IMR-90 (cell line): ENCODE measurements around the gene RTP5. TPM values are rescaled to one million over a fixed set of nuclear protein-coding genes. Genes with fewer than 3 reads are reported as not detected.

Source experiments
- ATAC-seq: fragments of 200-7000 bp; cut with Tn5 transposase; 2 replicates; pipeline ENCODE4 v1.9.1; 2020; ENCODE audit warnings: low read depth, mild to moderate bottlenecking, moderate library complexity
- BruUV-seq: library from RNA; stranded (reverse); fragments of 400-500 nt; replicated peaks from 2 replicates; lab custom pipeline; 2021; lab: Mats Ljungman, UMichigan
- CTCF ChIA-PET: fragments of 300-600 bp; formaldehyde crosslinking; extraction: SDS; loops from one replicate; lab custom pipeline; 2021; ENCODE audit warnings: antibody characterized with exemption; lab: Yijun Ruan, JAX
- POLR2A ChIA-PET: fragments of 300-600 bp; sonication (Branson Sonifier 250); formaldehyde crosslinking; loops from one replicate; lab custom pipeline; 2022; ENCODE audit warnings: antibody characterized with exemption; ENCODE audit not compliant: unreplicated experiment; lab: Charles Lee
- DNase-seq: peaks from one replicate; pipeline ENCODE4 v3.0.0; 2013
- H2AFZ ChIP-seq: replicated peaks from 2 replicates; pipeline ENCODE3; 2013; ENCODE audit warnings: low read length, mild to moderate bottlenecking; ENCODE audit not compliant: poor library complexity
- H2AK5ac ChIP-seq: 2 replicates; pipeline ENCODE4 v1.6.1; 2013; ENCODE audit warnings: low read depth, low read length, inconsistent platforms
- H2AK9ac ChIP-seq: replicated peaks from 2 replicates; pipeline ENCODE3; 2013; ENCODE audit warnings: mild to moderate bottlenecking, low read depth, low read length, moderate library complexity; ENCODE audit not compliant: poor library complexity
- H2BK120ac ChIP-seq: 2 replicates; pipeline ENCODE4 v1.6.1; 2013; ENCODE audit warnings: low read depth, low read length, inconsistent platforms
- H2BK15ac ChIP-seq: 3 replicates; pipeline ENCODE4 v1.6.1; 2013; ENCODE audit warnings: low read depth, low read length, inconsistent platforms
- H2BK20ac ChIP-seq: 2 replicates; pipeline ENCODE4 v1.6.1; 2013; ENCODE audit warnings: low read depth, mild to moderate bottlenecking, inconsistent platforms, low read length, moderate library complexity
- H2BK5ac ChIP-seq: 2 replicates; pipeline ENCODE4 v1.6.1; 2013; ENCODE audit warnings: mild to moderate bottlenecking, low read depth, low read length, inconsistent platforms; ENCODE audit not compliant: poor library complexity, severe bottlenecking
- H3K14ac ChIP-seq: replicated peaks from 2 replicates; pipeline ENCODE4 v1.6.1; 2013; ENCODE audit warnings: low read depth, low read length, inconsistent platforms
- H3K18ac ChIP-seq: 2 replicates; pipeline ENCODE4 v1.6.1; 2013; ENCODE audit warnings: low read depth, low read length, control low read depth
- H3K23ac ChIP-seq: 2 replicates; pipeline ENCODE4 v1.6.1; 2013; ENCODE audit warnings: low read depth, low read length, inconsistent platforms
- H3K27ac ChIP-seq: 2 replicates; pipeline ENCODE4 v1.5.1; 2013; ENCODE audit warnings: mild to moderate bottlenecking, control low read depth, low read length; ENCODE audit not compliant: insufficient read depth
- H3K27me3 ChIP-seq: 2 replicates; pipeline ENCODE4 v1.6.1; 2013; ENCODE audit warnings: low read length; ENCODE audit not compliant: control insufficient read depth, insufficient read depth
- H3K36me3 ChIP-seq: 2 replicates; pipeline ENCODE4 v1.6.1; 2013; ENCODE audit warnings: low read length, mixed read lengths; ENCODE audit not compliant: control insufficient read depth, insufficient read depth
- H3K4ac ChIP-seq: 2 replicates; pipeline ENCODE4 v1.6.1; 2013; ENCODE audit warnings: low read depth, low read length, inconsistent platforms
- H3K4me1 ChIP-seq: 2 replicates; pipeline ENCODE4 v1.6.1; 2013; ENCODE audit warnings: low read length, mixed read lengths; ENCODE audit not compliant: control insufficient read depth, insufficient read depth
- H3K4me2 ChIP-seq: 2 replicates; pipeline ENCODE4 v1.6.1; 2013; ENCODE audit warnings: low read depth, mild to moderate bottlenecking, control low read depth, low read length, moderate library complexity
- H3K4me3 ChIP-seq: 2 replicates; pipeline ENCODE4 v1.5.1; 2013; ENCODE audit warnings: low read depth, mild to moderate bottlenecking, control low read depth, low read length, moderate library complexity; ENCODE audit not compliant: insufficient read depth
- H3K56ac ChIP-seq: 2 replicates; pipeline ENCODE4 v1.6.1; 2013; ENCODE audit warnings: low read length, inconsistent platforms; ENCODE audit not compliant: insufficient read depth; ENCODE audit errors: extremely low read depth
- H3K79me1 ChIP-seq, 2 experiments: 2 replicates each; pipeline ENCODE4 v1.6.1; 2013; ENCODE audit warnings: low read length in 2 of 2, inconsistent platforms in 1 of 2, low read depth in 1 of 2
- H3K9ac ChIP-seq: 2 replicates; pipeline ENCODE4 v1.6.1; 2013; ENCODE audit warnings: low read depth, low read length, control low read depth
- H3K9me1 ChIP-seq: 2 replicates; pipeline ENCODE4 v1.6.1; 2013; ENCODE audit warnings: low read length, inconsistent platforms; ENCODE audit not compliant: insufficient read depth
- H3K9me3 ChIP-seq: 2 replicates; pipeline ENCODE4 v1.6.1; 2013; ENCODE audit warnings: low read length; ENCODE audit not compliant: control insufficient read depth, insufficient read depth
- H4K20me1 ChIP-seq: 2 replicates; pipeline ENCODE4 v1.6.1; 2013; ENCODE audit warnings: low read length, inconsistent platforms; ENCODE audit not compliant: insufficient read depth
- H4K5ac ChIP-seq: 2 replicates; pipeline ENCODE4 v1.6.1; 2013; ENCODE audit warnings: mild to moderate bottlenecking, low read depth, low read length, control low read depth
- H4K8ac ChIP-seq, 2 experiments: 2 replicates each; pipeline ENCODE4 v1.6.1; 2013; ENCODE audit warnings: low read depth in 2 of 2, low read length in 2 of 2, control low read depth in 1 of 2, inconsistent platforms in 1 of 2
- H4K91ac ChIP-seq: 2 replicates; pipeline ENCODE4 v1.6.1; 2013; ENCODE audit warnings: low read depth, low read length, inconsistent platforms; ENCODE audit not compliant: insufficient read depth
- BHLHE40 ChIP-seq: fragments of 150-350 bp; IDR thresholded peaks from 2 replicates; pipeline ENCODE4 v1.6.1; 2016; ENCODE audit warnings: mild to moderate bottlenecking, low read depth, low read length
- CEBPB ChIP-seq: IDR thresholded peaks from 2 replicates; pipeline ENCODE4 v1.6.1; 2012; ENCODE audit warnings: low read depth, low read length, improper control_type of control experiment
- CTCF ChIP-seq: conservative IDR thresholded peaks from 2 replicates; pipeline ENCODE4 v1.5.1; 2012; ENCODE audit warnings: mild to moderate bottlenecking, low read depth, low read length, improper control_type of control experiment
- FOS ChIP-seq: fragments of 150-350 bp; IDR thresholded peaks from 2 replicates; pipeline ENCODE4 v1.6.1; 2016; ENCODE audit warnings: low read depth, low read length
- MAZ ChIP-seq: IDR thresholded peaks from 2 replicates; pipeline ENCODE4 v1.6.1; 2012; ENCODE audit warnings: low read depth, mild to moderate bottlenecking, low read length, improper control_type of control experiment, moderate library complexity, borderline replicate concordance
- MXI1 ChIP-seq: IDR thresholded peaks from 2 replicates; pipeline ENCODE4 v1.6.1; 2012; ENCODE audit warnings: low read depth, mild to moderate bottlenecking, low read length, moderate library complexity, borderline replicate concordance
- NFE2L2 ChIP-seq: fragments of 150-350 bp; IDR thresholded peaks from 2 replicates; pipeline ENCODE4 v1.6.1; 2016; ENCODE audit warnings: low read depth, mild to moderate bottlenecking, low read length
- POLR2A ChIP-seq: IDR thresholded peaks from 2 replicates; pipeline ENCODE4 v1.6.1; 2012; ENCODE audit warnings: mild to moderate bottlenecking, low read depth, low read length
- RCOR1 ChIP-seq: IDR thresholded peaks from 2 replicates; pipeline ENCODE4 v1.6.1; 2012; ENCODE audit warnings: mild to moderate bottlenecking, low read length, improper control_type of control experiment; ENCODE audit not compliant: insufficient replicate concordance
- RFX5 ChIP-seq: IDR thresholded peaks from 2 replicates; pipeline ENCODE4 v1.8.0; 2012; ENCODE audit warnings: low read depth, mild to moderate bottlenecking, low read length, moderate library complexity
- WGBS, 2 experiments: methylation state at CpG; one replicate each; pipeline versions ENCODE4 v1.1.5 to v1.1.7; 2013; ENCODE audit warnings: missing lambda C conversion rate in 2 of 2; ENCODE audit not compliant: insufficient read length in 1 of 2; ENCODE audit errors: extremely low coverage in 2 of 2; 5-methylcytosine and 5-hydroxymethylcytosine counted together
- dilution Hi-C: fragments of 300-500 bp; cut with HindIII; formaldehyde crosslinking; loops from one replicate; pipeline ENCODE4 v1.14.3; 2018; ENCODE audit warnings: low sequenced_read_pairs; ENCODE audit not compliant: unreplicated experiment
- in situ Hi-C: fragments of 300-500 bp; cut with MboI; formaldehyde crosslinking; loops from 3 replicates; pipeline ENCODE4 v1.14.3; 2019; ENCODE audit warnings: low sequenced_read_pairs, inconsistent platforms, mixed read lengths
- intact Hi-C: fragments of 100-400 bp; cut with micrococcal nuclease; formaldehyde crosslinking; loops from 2 replicates; pipeline ENCODE4 v1.10.0; 2022
- polyA plus RNA-seq, 3 experiments: library from polyadenylated mRNA; depleted of rRNA; stranded (reverse); fragments of >200 nt; gene quantifications; 2 replicates each; pipeline ENCODE4 v1.2.3, GENCODE V29; 2012; ENCODE audit warnings: low replicate concordance in 1 of 3
- total RNA-seq: library from RNA; depleted of rRNA; stranded (reverse); fragments of >200 nt; gene quantifications from 2 replicates; pipeline ENCODE4 v1.2.3, GENCODE V29; 2012

RTP5 gene
- total and polyA plus RNA-seq, 2 of the 4 experiments (the other 2 are of a cell fraction): not detected

GRCh38 chr2:241862775-241863535, 6.6 kb upstream of the RTP5 start:
- H3K9me1 ChIP-seq: peaks cover 19% of the 10 kb centered on the region
- WGBS, 2 experiments: 62% methylated on average over 3 of the region's 22 CpGs; no CpG with 5 or more reads in 1 of the 2 experiments
- no peaks in the 10 kb centered on the region for H3K36me3 ChIP-seq
- no peaks in the 10 kb centered on the region for H3K9me3 ChIP-seq
- H3K23ac ChIP-seq: no peak overlapping the region
- H3K4me2 ChIP-seq: no peak overlapping the region
- H3K56ac ChIP-seq: no peak overlapping the region
- H3K18ac ChIP-seq: no peak overlapping the region
- no peak overlapping the region for H2BK20ac ChIP-seq
- H4K5ac ChIP-seq: no peak overlapping the region
- peaks cover 26% of the 10 kb centered on the region for H3K27me3 ChIP-seq
- no peaks in the 10 kb centered on the region; the same call in 1 of the 2 replicates for H3K4me1 ChIP-seq
- POLR2A ChIA-PET: no interaction called here
- DNase-seq (no peak), ATAC-seq (no peak)
- no peak overlapping the region for H3K4me3 ChIP-seq
- peak overlapping the region; percentile 81 for H2AFZ ChIP-seq
- CTCF ChIA-PET: no interaction called here
- H2BK120ac ChIP-seq: no peak overlapping the region
- no peak overlapping the region for H4K91ac ChIP-seq
- no peak overlapping the region for H3K9ac ChIP-seq
- no peak for TF ChIP-seq CEBPB
- TF ChIP-seq CTCF: no peak
- TF ChIP-seq MXI1: no peak
- TF ChIP-seq RFX5: no peak
- TF ChIP-seq NFE2L2: no peak
- TF ChIP-seq BHLHE40: no peak
- TF ChIP-seq MAZ: no peak
- no peak for TF ChIP-seq FOS
- no peak for TF ChIP-seq RCOR1
- TF ChIP-seq POLR2A: no peak
- peak overlapping the region; percentile 1 for H2AK9ac ChIP-seq
- no peak overlapping the region for H2AK5ac ChIP-seq
- no peak overlapping the region for H3K27ac ChIP-seq
- H3K4ac ChIP-seq: no peak overlapping the region
- H4K8ac ChIP-seq: no peak overlapping the region
- H3K79me1 ChIP-seq: no peaks in the 10 kb centered on the region
- H3K14ac ChIP-seq: no peak overlapping the region
- no TSS peak for BruUV-seq
- dilution Hi-C loops (no loop called here), intact Hi-C loops (no loop called here), in situ Hi-C loops (no loop called here)
- H2BK15ac ChIP-seq: no peak overlapping the region
- no peak overlapping the region for H2BK5ac ChIP-seq
- peaks cover 5% of the 10 kb centered on the region for H4K20me1 ChIP-seq
